A549 treated with AZD9567 at 1 μM for 4 hours (cell line): Measurements from ENCODE around the gene SH3RF3. TPM values are rescaled to one million over a fixed set of nuclear protein-coding genes. Genes with fewer than 3 reads are reported as not detected.

ENCODE experiments used
- total RNA-seq: library from RNA; stranded (reverse); fragments of 200-300 nt; extraction: Qiagen RNA extraction; gene quantifications from 5 replicates; pipeline ENCODE4 v1.2.3, GENCODE V29; 2022; ENCODE audit not compliant: insufficient read depth

The SH3RF3 gene
- total RNA-seq, result 0.45 to 0.59 TPM (median 0.52 TPM) in 4 of 5 replicates, not detected in the other

GRCh38 chr2:109128616-109129355 lies at the start of gene SH3RF3:
SH3RF3 (plus strand) TSS chr2:109129205.

Other genes with a start within 250 kb of the SH3RF3 start
- 0.02 to 0.05 TPM (median 0.02 TPM) in 4 of 5 replicates, not detected in the other for gene EDAR, start 140.0 kb upstream of the SH3RF3 start, total RNA-seq